ENCODE measurements around the gene BUD31.

BUD31 gene

DNA sequence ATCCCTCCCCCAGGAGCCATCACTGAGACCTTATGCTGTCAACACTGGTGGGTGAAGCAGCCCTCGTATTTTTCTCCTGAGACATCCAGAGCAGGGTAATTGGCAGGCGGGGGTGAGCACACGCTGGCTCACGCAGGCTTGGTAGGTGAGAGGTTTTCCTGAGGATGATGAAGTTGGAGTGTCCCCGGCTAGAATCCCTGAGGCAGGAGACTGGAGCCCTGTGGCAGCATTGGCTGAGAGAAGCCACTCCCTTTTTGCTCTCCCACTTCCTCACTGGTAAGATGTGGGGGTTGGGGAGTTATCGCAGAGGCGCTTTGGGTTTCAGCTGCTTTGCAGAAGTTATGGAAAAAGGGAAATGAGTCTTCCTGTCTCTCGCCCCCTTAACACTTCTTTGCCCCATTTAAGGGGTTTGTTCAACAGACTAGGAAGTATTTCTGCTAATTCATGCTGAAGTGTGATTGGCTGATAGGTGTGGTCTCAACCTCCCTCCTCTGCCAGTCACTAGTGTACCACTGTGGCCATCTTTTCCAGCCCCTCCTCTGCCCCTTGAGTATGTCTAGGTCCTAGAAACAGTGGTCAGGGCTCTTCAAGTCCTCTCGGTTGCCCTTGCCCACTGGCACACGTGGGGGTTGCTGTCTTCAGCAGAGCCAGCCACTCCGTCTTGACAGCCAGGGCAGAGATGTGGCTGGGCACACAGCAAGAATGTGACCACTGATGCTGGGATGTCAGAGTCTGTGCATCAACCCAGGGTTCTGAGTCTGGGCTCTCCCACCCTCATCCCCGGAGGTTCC is 28.5 kb upstream of the BUD31 start:
- peak overlapping the region; percentile 61 to 100 for H3K4me3 ChIP-seq (ENCODE audit: low read depth in 1 of 2, low read length in 1 of 2)
- TF ChIP-seq, protein P1, sequence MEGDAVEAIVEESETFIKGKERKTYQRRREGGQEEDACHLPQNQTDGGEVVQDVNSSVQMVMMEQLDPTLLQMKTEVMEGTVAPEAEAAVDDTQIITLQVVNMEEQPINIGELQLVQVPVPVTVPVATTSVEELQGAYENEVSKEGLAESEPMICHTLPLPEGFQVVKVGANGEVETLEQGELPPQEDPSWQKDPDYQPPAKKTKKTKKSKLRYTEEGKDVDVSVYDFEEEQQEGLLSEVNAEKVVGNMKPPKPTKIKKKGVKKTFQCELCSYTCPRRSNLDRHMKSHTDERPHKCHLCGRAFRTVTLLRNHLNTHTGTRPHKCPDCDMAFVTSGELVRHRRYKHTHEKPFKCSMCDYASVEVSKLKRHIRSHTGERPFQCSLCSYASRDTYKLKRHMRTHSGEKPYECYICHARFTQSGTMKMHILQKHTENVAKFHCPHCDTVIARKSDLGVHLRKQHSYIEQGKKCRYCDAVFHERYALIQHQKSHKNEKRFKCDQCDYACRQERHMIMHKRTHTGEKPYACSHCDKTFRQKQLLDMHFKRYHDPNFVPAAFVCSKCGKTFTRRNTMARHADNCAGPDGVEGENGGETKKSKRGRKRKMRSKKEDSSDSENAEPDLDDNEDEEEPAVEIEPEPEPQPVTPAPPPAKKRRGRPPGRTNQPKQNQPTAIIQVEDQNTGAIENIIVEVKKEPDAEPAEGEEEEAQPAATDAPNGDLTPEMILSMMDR (IDR thresholded peaks at IDR 0.05), result peak; percentile 19
- peaks cover 71 to 81% of the 10 kb centered on the region in 2 experiments for H3K4me1 ChIP-seq (ENCODE audit: control insufficient read depth in 1 of 2, insufficient read depth in 1 of 2, low read depth in 1 of 2, low read length in 1 of 2)
- no peaks in the 10 kb centered on the region for H3K9me3 ChIP-seq
- H3K27ac ChIP-seq, result peak overlapping the region; percentile 92
- H3K36me3 ChIP-seq, result peaks cover 56% of the 10 kb centered on the region
- H3K27me3 ChIP-seq, result no peaks in the 10 kb centered on the region

DNA sequence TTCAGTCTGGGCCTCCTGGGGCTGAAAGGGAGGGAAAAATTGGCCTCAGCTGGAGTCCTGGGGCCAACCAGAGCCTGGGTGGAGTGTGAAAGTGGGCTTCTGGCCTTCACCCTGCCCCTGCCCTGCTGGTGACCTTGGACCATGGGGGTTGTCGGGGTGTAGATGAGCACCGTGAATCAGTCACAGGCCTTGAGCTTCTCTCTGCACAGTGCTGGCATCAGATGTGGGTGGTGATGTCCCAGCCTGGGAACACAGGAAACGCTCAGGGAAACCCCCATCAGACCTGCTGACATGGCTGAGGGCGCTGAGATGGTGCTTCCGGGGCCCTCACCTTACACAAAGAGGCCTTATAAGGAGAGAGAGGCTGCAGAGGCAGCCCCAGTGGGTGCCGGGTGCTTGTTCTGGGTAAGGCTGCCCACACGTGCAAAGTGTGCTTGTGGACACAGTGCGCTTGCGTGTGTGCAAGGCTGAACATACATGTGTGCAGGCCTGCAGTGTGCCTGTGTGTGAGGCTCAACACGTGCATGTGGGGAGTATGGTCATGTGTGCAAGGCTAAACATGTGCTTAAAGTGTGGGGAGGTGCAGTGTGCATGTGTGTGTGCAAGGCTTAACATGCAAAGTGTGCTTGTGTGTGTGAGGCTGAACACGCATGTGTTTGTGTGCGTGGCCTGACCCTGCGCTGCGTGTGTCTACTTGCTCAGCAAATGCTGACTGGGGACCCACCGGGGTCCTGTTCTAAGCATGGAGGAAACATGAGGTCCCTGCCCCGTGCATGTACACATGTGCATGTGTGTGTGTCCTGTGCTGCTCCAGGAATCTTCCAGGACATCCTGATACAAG is 27.7 kb upstream of the BUD31 start:
- H3K36me3 ChIP-seq, result peaks cover 64% of the 10 kb centered on the region
- H3K27me3 ChIP-seq, result no peaks in the 10 kb centered on the region
- TF ChIP-seq, protein P1 (IDR thresholded peaks at IDR 0.05), result no peak
- H3K27ac ChIP-seq, result peak overlapping the region; percentile 92
- H3K4me3 ChIP-seq (ENCODE audit: low read depth in 1 of 2, low read length in 1 of 2), result peak overlapping the region; percentile 61 to 100
- H3K9me3 ChIP-seq, result no peaks in the 10 kb centered on the region
- H3K4me1 ChIP-seq (ENCODE audit: control insufficient read depth in 1 of 2, insufficient read depth in 1 of 2, low read depth in 1 of 2, low read length in 1 of 2), result peaks cover 65 to 76% of the 10 kb centered on the region in 2 experiments

DNA sequence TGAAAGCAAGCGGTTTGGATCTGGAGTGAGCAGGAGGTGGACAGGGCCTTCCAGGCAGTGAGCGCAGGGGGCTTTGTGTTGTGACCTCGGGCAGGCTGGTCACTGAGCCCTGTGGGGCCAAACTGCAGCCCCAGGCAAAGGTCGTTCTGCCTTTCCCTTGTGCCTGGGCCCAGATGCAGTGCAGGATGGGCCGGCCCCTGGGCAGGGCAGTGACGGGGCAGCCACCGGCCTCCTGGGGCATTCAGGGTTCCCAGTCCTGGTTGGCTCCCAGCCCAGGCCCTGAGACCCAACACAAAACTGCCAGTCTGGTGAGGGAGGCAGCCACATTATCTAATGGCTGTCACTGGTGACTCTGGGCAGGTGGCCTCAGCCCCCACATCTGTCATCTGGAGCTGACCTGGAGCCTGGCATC is 27.1 kb upstream of the BUD31 start:
- peak overlapping the region in 1 of 2 experiments; percentile 100 for H3K4me3 ChIP-seq (ENCODE audit: low read depth in 1 of 2, low read length in 1 of 2)
- H3K27ac ChIP-seq, result peak overlapping the region; percentile 92
- peaks cover 67% of the 10 kb centered on the region for H3K36me3 ChIP-seq
- TF ChIP-seq, protein P1 (IDR thresholded peaks at IDR 0.05), result no peak
- H3K27me3 ChIP-seq, result no peaks in the 10 kb centered on the region
- no peaks in the 10 kb centered on the region for H3K9me3 ChIP-seq
- peaks cover 58 to 70% of the 10 kb centered on the region in 2 experiments for H3K4me1 ChIP-seq (ENCODE audit: control insufficient read depth in 1 of 2, insufficient read depth in 1 of 2, low read depth in 1 of 2, low read length in 1 of 2)

DNA sequence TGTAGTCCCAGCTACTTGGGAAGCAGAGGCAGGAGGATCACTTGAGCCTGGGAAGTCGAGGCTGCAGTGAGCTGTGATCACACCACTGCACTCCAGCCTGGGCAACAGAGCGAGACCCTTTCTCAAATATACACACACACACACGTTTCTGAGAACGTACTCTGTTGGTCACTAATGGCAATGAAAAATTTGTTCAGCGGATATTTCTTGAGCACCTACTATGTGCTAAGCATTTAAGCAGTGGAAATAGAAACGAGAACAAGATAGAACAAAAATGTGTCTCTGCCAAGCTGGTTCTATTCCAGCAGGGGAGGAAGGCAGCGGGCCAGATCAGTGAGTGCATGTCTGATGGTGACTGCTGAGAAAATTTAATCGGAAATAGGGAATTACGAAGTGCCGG is 25.6 kb upstream of the BUD31 start:
- Histone ChIP-seq H3K4me3 (ENCODE audit: low read depth in 1 of 2, low read length in 1 of 2) (no peak overlapping the region), H3K4me1 (ENCODE audit: control insufficient read depth in 1 of 2, insufficient read depth in 1 of 2, low read depth in 1 of 2, low read length in 1 of 2) (peaks cover 43 to 54% of the 10 kb centered on the region in 2 experiments), H3K27me3 (no peaks in the 10 kb centered on the region), H3K27ac (peak overlapping the region; percentile 61), H3K36me3 (peaks cover 67% of the 10 kb centered on the region), H3K9me3 (no peaks in the 10 kb centered on the region)
- TF ChIP-seq, protein P1 (IDR thresholded peaks at IDR 0.05), result no peak

DNA sequence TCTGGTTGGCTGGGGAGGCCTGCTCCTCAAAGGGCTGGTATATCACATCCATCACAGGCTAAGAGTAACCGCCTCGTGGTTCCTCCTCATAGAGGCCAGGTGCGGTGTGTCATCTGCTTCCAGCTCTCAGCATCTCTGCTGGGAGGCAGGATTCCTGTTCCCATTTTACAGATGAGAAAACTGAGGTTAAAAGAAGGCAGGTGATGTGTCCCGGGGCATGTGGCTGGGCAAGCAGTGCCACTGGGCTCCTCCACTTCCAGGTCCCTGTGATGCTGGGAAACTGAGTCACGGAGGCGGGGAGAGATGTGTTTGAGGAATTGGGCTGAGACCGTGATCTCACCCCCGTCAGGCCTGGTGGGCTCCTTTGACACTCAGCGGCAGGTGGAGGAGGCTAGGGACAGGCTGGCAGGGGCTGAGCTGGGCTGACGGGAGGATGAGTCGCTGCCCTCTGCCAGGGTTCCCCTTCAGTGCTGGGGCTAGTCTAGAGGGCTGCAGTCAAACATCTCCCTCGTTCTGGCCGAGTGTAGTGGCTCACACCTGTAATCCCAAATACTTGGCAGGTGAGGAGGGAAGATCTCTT is 24.9 kb upstream of the BUD31 start:
- H3K36me3 ChIP-seq, result peaks cover 71% of the 10 kb centered on the region
- H3K27ac ChIP-seq, result peak overlapping the region; percentile 61
- H3K27me3 ChIP-seq, result no peaks in the 10 kb centered on the region
- H3K4me1 ChIP-seq (ENCODE audit: control insufficient read depth in 1 of 2, insufficient read depth in 1 of 2, low read depth in 1 of 2, low read length in 1 of 2), result peaks cover 36 to 48% of the 10 kb centered on the region in 2 experiments
- no peak overlapping the region for H3K4me3 ChIP-seq (ENCODE audit: low read depth in 1 of 2, low read length in 1 of 2)
- H3K9me3 ChIP-seq, result no peaks in the 10 kb centered on the region
- TF ChIP-seq, protein P1 (IDR thresholded peaks at IDR 0.05), result no peak
